ENCODE data around the gene PSORS1C1.

PSORS1C1 gene

GRCh38 chr6:31096656-31097055, 17.9 kb upstream of the PSORS1C1 start:
- DNase-seq, result no peak

- DNase-seq, result no peak
These were observed 16.1 kb upstream of the PSORS1C1 start for GRCh38 chr6:31098449-31098938.

- no peak for DNase-seq
These were observed 11.5 kb upstream of the PSORS1C1 start for GRCh38 chr6:31103136-31103535.

GRCh38 chr6:31107052-31107451, 7.5 kb upstream of the PSORS1C1 start:
- DNase-seq, result no peak

- DNase-seq, result no peak
These were observed 3.6 kb upstream of the PSORS1C1 start for GRCh38 chr6:31110825-31111582.

- no peak for DNase-seq
These were observed 2.9 kb upstream of the PSORS1C1 start for GRCh38 chr6:31111712-31112111.

GRCh38 chr6:31112478-31112877, 2.1 kb upstream of the PSORS1C1 start, which contains the start of gene C6orf15:
C6orf15 (minus strand) TSS chr6:31112575; CDS start chr6:31112555, 20 bp downstream.
- no peak for DNase-seq

- no peak for DNase-seq
These were observed 599 bp upstream of the PSORS1C1 start for GRCh38 chr6:31113861-31114540.

GRCh38 chr6:31114970-31115849, 610 bp downstream of the PSORS1C1 start:
- DNase-seq, result no peak

- DNase-seq, result no peak
These were observed 1.5 kb downstream of the PSORS1C1 start for GRCh38 chr6:31115941-31116560.

GRCh38 chr6:31116661-31117385, 2.2 kb downstream of the PSORS1C1 start:
- no peak for DNase-seq

GRCh38 chr6:31118178-31118577, 3.6 kb downstream of the PSORS1C1 start:
- DNase-seq, result no peak

GRCh38 chr6:31120151-31120915, 5.7 kb downstream of the PSORS1C1 start, which contains the start of gene CDSN:
CDSN (minus strand) TSS chr6:31120446; CDS start chr6:31120419, 27 bp downstream.
- DNase-seq, result no peak

GRCh38 chr6:31121131-31121790, 6.7 kb downstream of the PSORS1C1 start:
- no peak for DNase-seq

GRCh38 chr6:31122791-31123706, 8.4 kb downstream of the PSORS1C1 start:
- no peak for DNase-seq

GRCh38 chr6:31125162-31125561, 10.6 kb downstream of the PSORS1C1 start:
- no peak for DNase-seq

GRCh38 chr6:31125586-31126363, 11.2 kb downstream of the PSORS1C1 start:
- DNase-seq, result no peak

GRCh38 chr6:31126396-31127175, 12.0 kb downstream of the PSORS1C1 start:
- DNase-seq, result no peak

Measured in NCI-H345 (cell line).